Stimulated activated CD4-positive, alpha-beta T cell treated with anti-CD3 and anti-CD28 coated beads, Interleukin-1b, Interleukin-23, amount 100 ng/mL, for 1 hour (primary cell): ENCODE data around the gene CD81.

Experiments used
- DNase-seq, 2 donors: peaks; one replicate each; pipeline ENCODE4 v3.0.0-alpha.2; 2020; ENCODE audit warnings: low read depth in 2 of 2

CD81 gene

GRCh38 chr11:2421226-2421994 lies 44.3 kb downstream of the CD81 start:
- no peak for DNase-seq

GRCh38 chr11:2421996-2422395 lies 44.9 kb downstream of the CD81 start:
- no peak for DNase-seq

- DNase-seq: no peak
Measured at GRCh38 chr11:2422461-2423156, 45.5 kb downstream of the CD81 start.

GRCh38 chr11:2423157-2424025 lies 46.3 kb downstream of the CD81 start:
- no peak for DNase-seq

- no peak for DNase-seq
Measured at GRCh38 chr11:2424811-2425495, 47.8 kb downstream of the CD81 start.

GRCh38 chr11:2425506-2425905 lies 48.4 kb downstream of the CD81 start:
- DNase-seq: no peak

- DNase-seq: no peak
Measured at GRCh38 chr11:2426221-2426620, 49.1 kb downstream of the CD81 start.

- DNase-seq: no peak
Measured at GRCh38 chr11:2426826-2427521, 49.9 kb downstream of the CD81 start.

GRCh38 chr11:2427721-2428321 lies 50.7 kb downstream of the CD81 start:
- no peak for DNase-seq

GRCh38 chr11:2428322-2428795 lies 51.2 kb downstream of the CD81 start:
- peak; percentile 81 to 84 for DNase-seq

GRCh38 chr11:2431395-2431794 lies 54.3 kb downstream of the CD81 start:
- no peak for DNase-seq

- no peak for DNase-seq
Measured at GRCh38 chr11:2432171-2432621, 55.1 kb downstream of the CD81 start.

- DNase-seq: no peak
Measured at GRCh38 chr11:2432628-2433071, 55.5 kb downstream of the CD81 start.

GRCh38 chr11:2433106-2433925 lies 56.2 kb downstream of the CD81 start:
- DNase-seq: no peak

- DNase-seq: no peak
Measured at GRCh38 chr11:2434008-2434407, 56.9 kb downstream of the CD81 start.

GRCh38 chr11:2434506-2435255 lies 57.6 kb downstream of the CD81 start:
- DNase-seq: no peak

- no peak for DNase-seq
Measured at GRCh38 chr11:2435288-2436012, 58.3 kb downstream of the CD81 start.

GRCh38 chr11:2436013-2436520 lies 59.0 kb downstream of the CD81 start:
- DNase-seq: no peak
